GM12864 (cell line): Measurements from ENCODE around the gene OR4D6.

Experiments
- DNase-seq: peaks from one replicate; pipeline ENCODE4 v3.0.0-alpha.2; 2011; ENCODE audit warnings: low read depth
- H3K4me3 ChIP-seq: 2 replicates; pipeline ENCODE4 v1.5.1; 2011; ENCODE audit warnings: mild to moderate bottlenecking, low read depth, low read length, control low read depth
- TF ChIP-seq, protein P1 (sequence below): IDR thresholded peaks from 2 replicates; pipeline ENCODE4 v1.5.1; 2011; ENCODE audit warnings: low read depth, mild to moderate bottlenecking, moderate library complexity, low read length, control low read depth, inconsistent platforms; ENCODE audit errors: missing control alignments

OR4D6 gene

GRCh38 chr11:59456661-59457060 is at the start of gene OR4D6:
Gene OR4D6 (plus strand): TSS chr11:59456961. CDS start chr11:59456961, 0 bp downstream.
- no peak within 1 kb of the TSS for H3K4me3 ChIP-seq
- DNase-seq = no peak
- TF ChIP-seq, protein P1, sequence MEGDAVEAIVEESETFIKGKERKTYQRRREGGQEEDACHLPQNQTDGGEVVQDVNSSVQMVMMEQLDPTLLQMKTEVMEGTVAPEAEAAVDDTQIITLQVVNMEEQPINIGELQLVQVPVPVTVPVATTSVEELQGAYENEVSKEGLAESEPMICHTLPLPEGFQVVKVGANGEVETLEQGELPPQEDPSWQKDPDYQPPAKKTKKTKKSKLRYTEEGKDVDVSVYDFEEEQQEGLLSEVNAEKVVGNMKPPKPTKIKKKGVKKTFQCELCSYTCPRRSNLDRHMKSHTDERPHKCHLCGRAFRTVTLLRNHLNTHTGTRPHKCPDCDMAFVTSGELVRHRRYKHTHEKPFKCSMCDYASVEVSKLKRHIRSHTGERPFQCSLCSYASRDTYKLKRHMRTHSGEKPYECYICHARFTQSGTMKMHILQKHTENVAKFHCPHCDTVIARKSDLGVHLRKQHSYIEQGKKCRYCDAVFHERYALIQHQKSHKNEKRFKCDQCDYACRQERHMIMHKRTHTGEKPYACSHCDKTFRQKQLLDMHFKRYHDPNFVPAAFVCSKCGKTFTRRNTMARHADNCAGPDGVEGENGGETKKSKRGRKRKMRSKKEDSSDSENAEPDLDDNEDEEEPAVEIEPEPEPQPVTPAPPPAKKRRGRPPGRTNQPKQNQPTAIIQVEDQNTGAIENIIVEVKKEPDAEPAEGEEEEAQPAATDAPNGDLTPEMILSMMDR = no peak

DNA sequence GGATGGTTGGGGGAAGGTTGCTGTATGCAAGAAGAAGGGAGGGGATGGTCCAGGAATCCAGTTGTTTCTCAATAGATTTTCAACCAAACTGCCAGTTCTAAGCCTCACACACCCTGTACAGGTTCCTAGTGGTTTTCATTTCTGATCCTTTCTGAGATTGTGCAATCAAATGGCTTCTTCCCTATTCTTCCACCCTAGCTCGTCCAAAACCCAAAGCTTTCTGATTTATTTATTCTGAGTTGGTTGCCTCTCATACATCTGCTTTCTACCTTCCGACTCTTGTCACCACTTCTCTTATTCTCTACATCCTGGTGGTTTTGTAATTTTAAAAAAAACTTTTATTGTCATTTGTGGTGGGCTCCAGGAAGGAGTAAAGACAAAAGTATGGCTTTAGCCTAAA is 43.1 kb upstream of the OR4D6 start:
- TF ChIP-seq, protein P1 = no peak
- no peak overlapping the region for H3K4me3 ChIP-seq
- DNase-seq = no peak

- TF ChIP-seq, protein P1 = no peak
- no peak overlapping the region for H3K4me3 ChIP-seq
- no peak for DNase-seq
Measured at GRCh38 chr11:59415111-59415510, 41.6 kb upstream of the OR4D6 start.

DNA sequence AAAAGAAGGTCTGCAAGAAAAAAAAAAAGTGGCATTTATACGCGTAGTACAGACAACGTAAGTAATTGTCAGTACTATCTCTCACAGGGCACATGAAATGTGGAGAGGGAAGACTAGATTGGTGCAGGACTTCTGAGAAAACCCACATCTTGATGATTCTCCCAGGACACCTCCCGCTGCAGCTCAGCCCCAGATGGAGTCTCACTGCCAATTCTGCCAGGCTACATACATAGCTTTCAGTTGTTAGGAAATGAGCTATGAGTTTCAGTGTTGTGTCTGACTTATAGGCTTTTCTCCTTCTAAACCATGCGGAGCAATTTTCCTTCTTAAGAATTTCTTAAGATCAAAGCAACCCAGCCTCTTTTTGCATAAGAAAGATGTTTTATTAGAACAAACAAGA is 40.1 kb upstream of the OR4D6 start:
- TF ChIP-seq, protein P1 = no peak
- DNase-seq = no peak

GRCh38 chr11:59417023-59417422 is 39.7 kb upstream of the OR4D6 start:
- no peak for DNase-seq
- H3K4me3 ChIP-seq = no peak overlapping the region
- TF ChIP-seq, protein P1 = no peak

More for the DNA sequence above, 40.1 kb upstream of the OR4D6 start:
- no peak overlapping the region for H3K4me3 ChIP-seq

DNA sequence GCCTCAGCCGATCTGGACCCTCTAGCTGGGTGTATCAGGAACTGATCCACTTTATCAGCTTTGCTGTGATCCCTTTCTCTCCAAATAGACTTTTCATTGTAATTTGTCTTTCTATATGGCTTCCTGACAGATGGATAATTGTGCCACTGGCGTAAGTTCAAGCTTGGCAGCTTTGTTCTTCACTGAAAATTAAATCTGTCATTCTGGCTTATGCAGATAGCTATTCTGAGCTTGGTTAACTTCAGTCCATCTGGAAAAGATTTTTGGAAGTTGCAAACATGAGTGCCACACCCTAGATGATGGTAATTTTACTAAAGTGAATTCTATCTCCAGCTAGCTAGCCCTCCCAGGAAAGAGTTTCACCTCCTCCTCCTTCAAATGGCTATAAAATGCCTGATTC is 38.6 kb upstream of the OR4D6 start:
- no peak for DNase-seq
- TF ChIP-seq, protein P1 = no peak
- H3K4me3 ChIP-seq = no peak overlapping the region

DNA sequence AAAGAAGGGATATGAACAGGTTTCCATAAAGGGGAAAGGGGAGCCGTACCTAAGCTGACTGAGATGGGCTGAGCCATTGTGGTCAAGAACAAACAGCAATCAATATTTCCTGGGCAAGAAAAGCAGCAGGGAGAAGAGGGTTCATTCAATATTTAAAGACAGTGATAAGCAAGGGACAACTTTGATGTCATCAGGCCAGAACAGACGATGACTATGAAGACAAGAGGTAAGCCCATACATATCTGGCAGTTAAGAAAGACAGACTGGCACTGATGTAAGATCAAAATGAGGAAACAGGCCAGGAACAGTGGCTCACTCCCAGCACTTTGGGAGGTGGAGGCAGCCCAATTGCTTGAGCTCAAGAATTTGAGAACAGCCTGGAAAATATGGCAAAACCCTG is 32.9 kb upstream of the OR4D6 start:
- TF ChIP-seq, protein P1 = no peak
- DNase-seq = no peak
- H3K4me3 ChIP-seq = no peak overlapping the region
